KMS-11 (cell line): ENCODE results near the gene ZNF652.

Experiments
- H2AFZ ChIP-seq: fragments of 200-600 bp; sonication (generic); 2 replicates; pipeline ENCODE4 v1.6.1; 2016; ENCODE audit warnings: antibody characterized with exemption, mixed run types, low read depth
- H3K27ac ChIP-seq: fragments of 200-600 bp; sonication (generic); 2 replicates; pipeline ENCODE4 v1.6.1; 2016; ENCODE audit warnings: mild to moderate bottlenecking, mixed run types
- H3K27me3 ChIP-seq: fragments of 200-600 bp; sonication (generic); 2 replicates; pipeline ENCODE4 v1.6.1; 2017; ENCODE audit warnings: mild to moderate bottlenecking, low read depth, mixed run types, moderate library complexity; ENCODE audit not compliant: insufficient read depth
- H3K36me3 ChIP-seq: fragments of 200-600 bp; sonication (generic); 2 replicates; pipeline ENCODE4 v1.6.1; 2017; ENCODE audit warnings: mild to moderate bottlenecking, mixed run types; ENCODE audit not compliant: insufficient read depth
- H3K4me1 ChIP-seq: fragments of 200-600 bp; sonication (generic); 2 replicates; pipeline ENCODE4 v1.6.1; 2016; ENCODE audit warnings: mild to moderate bottlenecking, low read depth, mixed run types; ENCODE audit not compliant: poor library complexity, severe bottlenecking
- H3K4me2 ChIP-seq: fragments of 200-600 bp; sonication (generic); 2 replicates; pipeline ENCODE4 v1.7.0; 2016; ENCODE audit warnings: mild to moderate bottlenecking, mixed run types
- H3K4me3 ChIP-seq: fragments of 200-600 bp; sonication (generic); IDR thresholded peaks from 2 replicates; pipeline ENCODE4 v1.6.1; 2017; ENCODE audit warnings: low read depth, low read length, mixed read lengths; ENCODE audit not compliant: insufficient read depth
- H3K79me2 ChIP-seq: fragments of 200-600 bp; sonication (generic); 2 replicates; pipeline ENCODE4 v1.6.1; 2016; ENCODE audit warnings: low read depth, mixed run types; ENCODE audit not compliant: insufficient read depth
- H3K9ac ChIP-seq: fragments of 200-600 bp; sonication (generic); 2 replicates; pipeline ENCODE4 v1.6.1; 2016; ENCODE audit warnings: mild to moderate bottlenecking, mixed run types
- H4K20me1 ChIP-seq: fragments of 200-600 bp; sonication (generic); 2 replicates; pipeline ENCODE4 v1.6.1; 2016; ENCODE audit warnings: mild to moderate bottlenecking, mixed run types; ENCODE audit not compliant: insufficient read depth
- CTCF ChIP-seq: fragments of 200-600 bp; sonication (generic); conservative IDR thresholded peaks from 2 replicates; pipeline ENCODE4 v1.6.1; 2017; ENCODE audit warnings: low read depth, mild to moderate bottlenecking, antibody characterized with exemption, low read length, moderate library complexity, mixed read lengths

Gene ZNF652

GRCh38 chr17:49406421-49407061 lies 44.5 kb upstream of the ZNF652 start:
- Histone ChIP-seq H3K27me3 (no peaks in the 10 kb centered on the region), H2AFZ (no peak overlapping the region), H3K4me3 (no peak overlapping the region), H3K79me2 (no peaks in the 10 kb centered on the region), H3K4me1 (peaks cover 33% of the 10 kb centered on the region), H3K4me2 (no peak overlapping the region), H3K36me3 (peaks cover 29% of the 10 kb centered on the region; the same call in 1 of the 2 replicates), H3K27ac (no peak overlapping the region), H3K9ac (no peak overlapping the region), H4K20me1 (no peaks in the 10 kb centered on the region; the same call in 1 of the 2 replicates)
- TF ChIP-seq CTCF, result no peak

GRCh38 chr17:49404906-49405305 lies 42.9 kb upstream of the ZNF652 start:
- H2AFZ ChIP-seq, result no peak overlapping the region
- H3K79me2 ChIP-seq, result no peaks in the 10 kb centered on the region
- no peaks in the 10 kb centered on the region; the same call in 1 of the 2 replicates for H4K20me1 ChIP-seq
- H3K27ac ChIP-seq, result no peak overlapping the region
- TF ChIP-seq CTCF, result no peak
- no peak overlapping the region for H3K9ac ChIP-seq
- H3K36me3 ChIP-seq, result peaks cover 22% of the 10 kb centered on the region; the same call in 1 of the 2 replicates
- no peak overlapping the region for H3K4me3 ChIP-seq
- H3K4me1 ChIP-seq, result peaks cover 25% of the 10 kb centered on the region
- H3K27me3 ChIP-seq, result no peaks in the 10 kb centered on the region
- no peak overlapping the region for H3K4me2 ChIP-seq

GRCh38 chr17:49404361-49404760 lies 42.3 kb upstream of the ZNF652 start:
- H3K9ac ChIP-seq, result no peak overlapping the region
- H2AFZ ChIP-seq, result no peak overlapping the region
- no peaks in the 10 kb centered on the region for H3K27me3 ChIP-seq
- H3K4me1 ChIP-seq, result peaks cover 19% of the 10 kb centered on the region
- no peak overlapping the region for H3K4me2 ChIP-seq
- no peaks in the 10 kb centered on the region for H3K79me2 ChIP-seq
- no peak for TF ChIP-seq CTCF
- peaks cover 22% of the 10 kb centered on the region; the same call in 1 of the 2 replicates for H3K36me3 ChIP-seq
- H4K20me1 ChIP-seq, result no peaks in the 10 kb centered on the region
- no peak overlapping the region for H3K4me3 ChIP-seq
- no peak overlapping the region for H3K27ac ChIP-seq

GRCh38 chr17:49403514-49404289 lies 41.7 kb upstream of the ZNF652 start:
- H3K4me3 ChIP-seq, result no peak overlapping the region
- no peaks in the 10 kb centered on the region for H3K79me2 ChIP-seq
- H3K4me1 ChIP-seq, result peaks cover 13% of the 10 kb centered on the region
- H4K20me1 ChIP-seq, result no peaks in the 10 kb centered on the region
- H3K36me3 ChIP-seq, result peaks cover 19% of the 10 kb centered on the region; the same call in 1 of the 2 replicates
- no peaks in the 10 kb centered on the region for H3K27me3 ChIP-seq
- H2AFZ ChIP-seq, result no peak overlapping the region
- H3K9ac ChIP-seq, result no peak overlapping the region
- no peak overlapping the region for H3K4me2 ChIP-seq
- no peak for TF ChIP-seq CTCF
- no peak overlapping the region for H3K27ac ChIP-seq
